Measurements from ENCODE around the gene CD70.

Gene CD70

GRCh38 chr19:6593651-6594416, 2.9 kb upstream of the CD70 start (continued):
- TF ChIP-seq CSRNP3 (CRISPR knock-in tag; IDR thresholded peaks at IDR 0.05) (no peak), TOX (CRISPR knock-in tag; IDR thresholded peaks at IDR 0.05; ENCODE audit: borderline replicate concordance) (no peak), SNAI2 (CRISPR knock-in tag; IDR thresholded peaks at IDR 0.05) (no peak), ZNF8 (CRISPR knock-in tag; IDR thresholded peaks at IDR 0.05) (no peak), ZNF565 (CRISPR knock-in tag; conservative IDR thresholded peaks at IDR 0.05; ENCODE audit: low read depth) (no peak), PPARA (CRISPR knock-in tag; IDR thresholded peaks at IDR 0.05; ENCODE audit: borderline replicate concordance) (no peak), RARB (CRISPR knock-in tag; IDR thresholded peaks at IDR 0.05) (no peak)

- ATAC-seq: no peak
Measured at GRCh38 chr19:6590258-6590826, 608 bp downstream of the CD70 start.

More at GRCh38 chr19:6590258-6590826, 608 bp downstream of the CD70 start:
- TF ChIP-seq TOX (CRISPR knock-in tag; IDR thresholded peaks at IDR 0.05; ENCODE audit: borderline replicate concordance) (no peak), GLIS3 (CRISPR knock-in tag; IDR thresholded peaks at IDR 0.05) (no peak), PATZ1 (CRISPR knock-in tag; IDR thresholded peaks at IDR 0.05; ENCODE audit: borderline replicate concordance) (no peak), SNAI2 (CRISPR knock-in tag; IDR thresholded peaks at IDR 0.05) (no peak), BACH2 (CRISPR knock-in tag; IDR thresholded peaks at IDR 0.05; ENCODE audit: borderline replicate concordance) (no peak), ZNF70 (CRISPR knock-in tag; IDR thresholded peaks at IDR 0.05) (no peak), PPARA (CRISPR knock-in tag; IDR thresholded peaks at IDR 0.05; ENCODE audit: borderline replicate concordance) (no peak), ESRRG (CRISPR knock-in tag; IDR thresholded peaks at IDR 0.05) (no peak), ZFP3 (CRISPR knock-in tag; IDR thresholded peaks at IDR 0.05) (no peak), ZNF565 (CRISPR knock-in tag; conservative IDR thresholded peaks at IDR 0.05; ENCODE audit: low read depth) (no peak), POU6F1 (CRISPR knock-in tag; IDR thresholded peaks at IDR 0.05; ENCODE audit: borderline replicate concordance, low read depth) (no peak), TSHZ2 (CRISPR knock-in tag; IDR thresholded peaks at IDR 0.05) (no peak), RARB (CRISPR knock-in tag; IDR thresholded peaks at IDR 0.05) (no peak)

All from SK-N-SH treated with all-trans-retinoic acid at 6 μM for 48 hours (cell line).